ENCODE measurements around the gene ATG7.

ATG7 gene

GRCh38 chr3:11470031-11470853 is 198.0 kb downstream of the ATG7 start:
- TF ChIP-seq MYC (IDR thresholded peaks at IDR 0.05; ENCODE audit: low read depth, low read length) (no peak), CTCF (IDR thresholded peaks at IDR 0.05; ENCODE audit: low read depth, low read length) (no peak), POLR2A (IDR thresholded peaks at IDR 0.05; ENCODE audit: extremely low read depth, insufficient read length) (no peak), MAX (IDR thresholded peaks at IDR 0.05; ENCODE audit: low read depth, low read length) (no peak)
- DNase-seq (ENCODE audit: low read depth), result no peak
- H3K4me3 ChIP-seq (ENCODE audit: low read depth, low read length), result no peak overlapping the region

GRCh38 chr3:11475324-11475723 is 203.1 kb downstream of the ATG7 start:
- TF ChIP-seq MAX (IDR thresholded peaks at IDR 0.05; ENCODE audit: low read depth, low read length) (no peak), POLR2A (IDR thresholded peaks at IDR 0.05; ENCODE audit: extremely low read depth, insufficient read length) (no peak), MYC (IDR thresholded peaks at IDR 0.05; ENCODE audit: low read depth, low read length) (no peak), CTCF (IDR thresholded peaks at IDR 0.05; ENCODE audit: low read depth, low read length) (no peak)
- DNase-seq (ENCODE audit: low read depth), result no peak
- no peak overlapping the region for H3K4me3 ChIP-seq (ENCODE audit: low read depth, low read length)

GRCh38 chr3:11476735-11477144 is 204.5 kb downstream of the ATG7 start:
- DNase-seq (ENCODE audit: low read depth), result no peak
- TF ChIP-seq POLR2A (IDR thresholded peaks at IDR 0.05; ENCODE audit: extremely low read depth, insufficient read length) (no peak), CTCF (IDR thresholded peaks at IDR 0.05; ENCODE audit: low read depth, low read length) (no peak), MAX (IDR thresholded peaks at IDR 0.05; ENCODE audit: low read depth, low read length) (no peak), MYC (IDR thresholded peaks at IDR 0.05; ENCODE audit: low read depth, low read length) (no peak)
- no peak overlapping the region for H3K4me3 ChIP-seq (ENCODE audit: low read depth, low read length)

GRCh38 chr3:11477407-11477911 is 205.3 kb downstream of the ATG7 start:
- H3K4me3 ChIP-seq (ENCODE audit: low read depth, low read length), result no peak overlapping the region
- no peak for TF ChIP-seq CTCF (IDR thresholded peaks at IDR 0.05; ENCODE audit: low read depth, low read length)
- TF ChIP-seq MYC (IDR thresholded peaks at IDR 0.05; ENCODE audit: low read depth, low read length), result no peak
- TF ChIP-seq POLR2A (IDR thresholded peaks at IDR 0.05; ENCODE audit: extremely low read depth, insufficient read length), result no peak
- TF ChIP-seq MAX (IDR thresholded peaks at IDR 0.05; ENCODE audit: low read depth, low read length), result no peak
- no peak for DNase-seq (ENCODE audit: low read depth)

GRCh38 chr3:11478167-11478566 is 206.0 kb downstream of the ATG7 start:
- TF ChIP-seq POLR2A (IDR thresholded peaks at IDR 0.05; ENCODE audit: extremely low read depth, insufficient read length) (no peak), CTCF (IDR thresholded peaks at IDR 0.05; ENCODE audit: low read depth, low read length) (no peak), MYC (IDR thresholded peaks at IDR 0.05; ENCODE audit: low read depth, low read length) (no peak), MAX (IDR thresholded peaks at IDR 0.05; ENCODE audit: low read depth, low read length) (no peak)

More at GRCh38 chr3:11478167-11478566, 206.0 kb downstream of the ATG7 start:
- no peak for DNase-seq (ENCODE audit: low read depth)
- H3K4me3 ChIP-seq (ENCODE audit: low read depth, low read length), result no peak overlapping the region

Measured in NB4 (cell line).